Chondrocyte (in vitro differentiated cells): Measurements from ENCODE around the gene RPL22. TPM values are rescaled to one million over a fixed set of nuclear protein-coding genes. Genes with fewer than 3 reads are reported as not detected.
A peak's percentile ranks its signal among the peaks of the same experiment; 100 is the strongest.

ENCODE experiments used
- DNase-seq: peaks from one replicate; pipeline ENCODE4 v3.0.0; 2021; ENCODE audit warnings: mixed read lengths, low spot score
- H3K27ac Mint-ChIP-seq: one replicate; pipeline ENCODE4 v1.8.0; 2021; ENCODE audit warnings: mild to moderate bottlenecking, moderate library complexity, mixed read lengths; ENCODE audit not compliant: unreplicated experiment
- H3K27me3 Mint-ChIP-seq: 2 replicates; pipeline ENCODE4 v1.8.0; 2021; ENCODE audit warnings: low read depth, mixed read lengths
- H3K36me3 Mint-ChIP-seq: 2 replicates; pipeline ENCODE4 v1.8.0; 2021; ENCODE audit warnings: low read depth, mixed read lengths
- H3K4me1 Mint-ChIP-seq: 2 replicates; pipeline ENCODE4 v1.8.0; 2021; ENCODE audit warnings: low read depth, mild to moderate bottlenecking, mixed read lengths
- H3K4me3 Mint-ChIP-seq: one replicate; pipeline ENCODE4 v1.8.0; 2021; ENCODE audit warnings: mild to moderate bottlenecking, moderate library complexity, mixed read lengths; ENCODE audit not compliant: unreplicated experiment
- H3K9me3 Mint-ChIP-seq: 2 replicates; pipeline ENCODE4 v1.8.0; 2021; ENCODE audit warnings: low read depth, mixed read lengths
- total RNA-seq: library from RNA; stranded (reverse); gene quantifications from 3 replicates; pipeline ENCODE4 v1.2.1, GENCODE V29; 2021
- TF ChIP-seq, protein P1 (sequence below): fragments of 200-600 bp; sonication (generic); IDR thresholded peaks from 2 replicates; pipeline ENCODE4 v1.5.0; 2021; ENCODE audit warnings: antibody characterized with exemption, mild to moderate bottlenecking, moderate library complexity

The RPL22 gene
- total RNA-seq, 1 donor from 2014 or later = 220 TPM

DNA sequence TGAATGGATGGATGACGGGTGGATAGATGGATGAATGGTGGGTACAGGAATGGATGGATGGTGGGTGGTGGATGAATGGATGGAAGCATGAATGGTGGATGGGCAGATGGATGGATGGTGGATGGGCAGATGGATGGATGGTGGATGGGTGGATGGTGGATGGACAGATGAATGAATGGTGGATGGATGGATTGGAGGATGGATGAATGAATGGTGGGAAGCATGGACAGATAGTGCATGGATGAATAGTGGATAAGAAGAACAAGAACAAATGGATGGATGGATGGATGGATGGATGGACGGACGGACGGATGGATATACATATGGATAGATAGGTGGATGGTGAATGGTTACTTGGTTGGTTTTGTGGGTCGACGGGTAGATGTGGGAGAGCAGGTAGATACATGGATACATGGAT is 24.0 kb downstream of the RPL22 start:
- peaks cover 24% of the 10 kb centered on the region for H3K27me3 Mint-ChIP-seq
- no peak for DNase-seq
- no peaks in the 10 kb centered on the region for H3K9me3 Mint-ChIP-seq
- TF ChIP-seq, protein P1, sequence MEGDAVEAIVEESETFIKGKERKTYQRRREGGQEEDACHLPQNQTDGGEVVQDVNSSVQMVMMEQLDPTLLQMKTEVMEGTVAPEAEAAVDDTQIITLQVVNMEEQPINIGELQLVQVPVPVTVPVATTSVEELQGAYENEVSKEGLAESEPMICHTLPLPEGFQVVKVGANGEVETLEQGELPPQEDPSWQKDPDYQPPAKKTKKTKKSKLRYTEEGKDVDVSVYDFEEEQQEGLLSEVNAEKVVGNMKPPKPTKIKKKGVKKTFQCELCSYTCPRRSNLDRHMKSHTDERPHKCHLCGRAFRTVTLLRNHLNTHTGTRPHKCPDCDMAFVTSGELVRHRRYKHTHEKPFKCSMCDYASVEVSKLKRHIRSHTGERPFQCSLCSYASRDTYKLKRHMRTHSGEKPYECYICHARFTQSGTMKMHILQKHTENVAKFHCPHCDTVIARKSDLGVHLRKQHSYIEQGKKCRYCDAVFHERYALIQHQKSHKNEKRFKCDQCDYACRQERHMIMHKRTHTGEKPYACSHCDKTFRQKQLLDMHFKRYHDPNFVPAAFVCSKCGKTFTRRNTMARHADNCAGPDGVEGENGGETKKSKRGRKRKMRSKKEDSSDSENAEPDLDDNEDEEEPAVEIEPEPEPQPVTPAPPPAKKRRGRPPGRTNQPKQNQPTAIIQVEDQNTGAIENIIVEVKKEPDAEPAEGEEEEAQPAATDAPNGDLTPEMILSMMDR = no peak
- H3K4me3 Mint-ChIP-seq = no peak overlapping the region
- peaks cover 4% of the 10 kb centered on the region for H3K4me1 Mint-ChIP-seq
- no peak overlapping the region for H3K27ac Mint-ChIP-seq
- H3K36me3 Mint-ChIP-seq = no peaks in the 10 kb centered on the region

DNA sequence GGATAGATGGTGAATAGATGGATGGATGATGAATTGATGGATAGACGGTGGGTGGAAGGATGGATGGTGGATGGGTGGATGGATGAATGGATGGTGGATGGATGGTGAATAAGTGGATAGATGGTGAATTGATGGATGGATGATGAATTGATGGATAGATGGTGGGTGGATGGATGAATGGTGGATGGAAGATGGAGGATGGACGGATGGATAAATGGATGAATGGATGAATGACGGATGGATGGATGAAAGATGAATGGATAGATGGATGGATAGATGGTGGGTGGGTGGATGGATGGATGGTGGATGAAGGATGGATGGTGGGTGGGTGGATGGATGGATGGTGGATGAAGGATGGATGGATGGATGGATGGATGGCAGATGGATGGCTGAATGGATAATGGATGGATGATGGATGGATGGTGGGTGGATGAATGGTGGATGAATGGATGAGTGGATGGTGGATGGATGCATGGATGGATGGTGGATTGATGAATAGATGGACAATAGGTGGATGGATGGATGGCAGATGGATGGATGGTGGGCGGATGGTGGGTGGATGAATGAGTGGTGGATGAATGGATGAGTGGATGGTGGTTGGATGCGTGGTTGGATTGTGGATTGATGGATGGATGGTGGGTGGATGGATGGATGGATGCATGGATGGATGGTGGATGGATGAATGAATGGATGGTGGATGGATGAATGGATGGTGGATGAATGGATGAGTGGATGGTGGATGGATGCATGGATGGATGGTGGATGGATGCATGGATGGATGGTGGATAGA is 24.6 kb downstream of the RPL22 start:
- DNase-seq = no peak
- H3K9me3 Mint-ChIP-seq = no peaks in the 10 kb centered on the region
- H3K4me1 Mint-ChIP-seq = peaks cover 4% of the 10 kb centered on the region
- no peaks in the 10 kb centered on the region for H3K36me3 Mint-ChIP-seq
- TF ChIP-seq, protein P1 = no peak
- no peak overlapping the region for H3K27ac Mint-ChIP-seq
- H3K27me3 Mint-ChIP-seq = peaks cover 25% of the 10 kb centered on the region
- H3K4me3 Mint-ChIP-seq = no peak overlapping the region

DNA sequence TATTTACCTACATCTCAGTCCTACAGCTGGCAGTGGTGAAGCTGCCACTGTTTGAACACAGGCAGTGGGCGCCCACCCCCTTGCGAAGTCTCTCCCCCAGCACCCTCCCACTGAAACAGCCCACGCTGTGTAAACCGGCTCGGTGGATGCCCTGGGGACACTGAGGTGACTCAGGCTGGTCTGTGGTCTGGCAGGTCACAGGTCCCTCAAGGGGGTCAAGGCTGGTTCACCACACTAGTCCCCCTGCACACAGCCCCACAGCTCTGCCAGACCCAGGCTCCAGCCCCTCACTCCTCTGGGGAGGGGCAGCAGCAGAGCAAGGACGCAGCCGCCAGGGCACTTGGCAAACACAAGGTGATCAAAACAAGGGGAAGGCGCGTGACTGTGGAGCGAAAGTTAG is 26.8 kb downstream of the RPL22 start:
- no peak for DNase-seq
- H3K4me3 Mint-ChIP-seq = no peak overlapping the region
- TF ChIP-seq, protein P1 = no peak
- peaks cover 31% of the 10 kb centered on the region for H3K27me3 Mint-ChIP-seq
- H3K36me3 Mint-ChIP-seq = no peaks in the 10 kb centered on the region
- no peaks in the 10 kb centered on the region for H3K9me3 Mint-ChIP-seq
- H3K27ac Mint-ChIP-seq = no peak overlapping the region
- H3K4me1 Mint-ChIP-seq = no peaks in the 10 kb centered on the region

DNA sequence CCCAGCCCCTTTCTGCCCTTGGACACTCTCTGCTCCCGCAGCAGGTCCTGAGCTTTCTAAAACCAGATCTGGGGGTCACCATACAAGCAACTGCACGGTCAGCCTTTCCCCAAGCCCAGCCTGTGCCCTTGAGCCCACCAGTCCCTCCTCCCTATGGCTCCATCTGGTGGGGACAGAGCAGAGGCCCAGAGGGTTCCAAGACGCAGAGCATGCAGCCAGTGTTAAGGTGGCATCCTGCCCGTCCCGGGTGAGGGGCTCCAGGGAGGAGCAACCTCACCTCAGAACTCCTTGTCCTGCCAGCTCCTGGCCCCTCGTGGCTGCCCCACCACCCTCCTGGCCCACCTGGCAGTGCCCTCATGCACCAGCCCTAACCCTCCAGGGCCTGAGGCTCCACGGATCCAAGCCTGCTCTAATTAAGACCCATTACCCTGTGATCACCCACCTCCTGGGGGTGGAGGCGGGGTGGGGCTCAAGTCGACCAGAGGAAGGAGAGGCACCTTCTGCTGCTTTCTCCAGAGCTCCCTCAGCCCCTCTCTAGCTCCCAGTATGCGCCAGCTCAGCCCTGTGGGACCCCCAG is 27.8 kb downstream of the RPL22 start:
- Mint-ChIP-seq H3K27ac (no peak overlapping the region), H3K36me3 (no peaks in the 10 kb centered on the region), H3K4me1 (no peaks in the 10 kb centered on the region), H3K9me3 (no peaks in the 10 kb centered on the region), H3K27me3 (peaks cover 31% of the 10 kb centered on the region), H3K4me3 (no peak overlapping the region)
- TF ChIP-seq, protein P1 = peak; percentile 68
- DNase-seq = no peak

DNA sequence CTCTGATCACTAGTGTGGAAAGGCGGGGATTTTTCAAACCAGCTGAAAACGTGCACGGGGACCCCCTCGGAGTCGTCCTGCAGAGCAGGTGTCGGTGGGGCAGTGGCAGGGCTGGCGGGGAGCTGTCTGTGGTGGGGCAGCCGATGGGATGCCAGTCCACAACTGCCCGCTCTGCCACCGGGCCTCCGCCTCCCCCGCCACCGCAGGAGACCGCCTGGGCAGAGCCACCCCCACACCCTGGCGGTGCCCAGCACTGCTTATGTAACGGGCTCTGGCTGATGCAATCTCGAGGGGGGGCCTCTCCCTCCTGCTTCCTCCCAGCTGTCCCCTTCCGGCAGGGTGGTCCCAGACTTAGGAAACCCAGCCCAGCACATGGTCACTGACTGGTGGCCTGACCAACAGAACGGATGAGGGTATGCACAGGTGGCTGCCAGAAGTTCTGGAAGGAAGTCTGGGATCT is 28.6 kb downstream of the RPL22 start:
- no peak overlapping the region for H3K27ac Mint-ChIP-seq
- H3K4me1 Mint-ChIP-seq = no peaks in the 10 kb centered on the region
- TF ChIP-seq, protein P1 = no peak
- DNase-seq = no peak
- peaks cover 31% of the 10 kb centered on the region for H3K27me3 Mint-ChIP-seq
- H3K4me3 Mint-ChIP-seq = no peak overlapping the region
- no peaks in the 10 kb centered on the region for H3K9me3 Mint-ChIP-seq
- H3K36me3 Mint-ChIP-seq = no peaks in the 10 kb centered on the region
